ENCODE data around the gene RGL1.
A peak's percentile ranks its signal among the peaks of the same experiment; 100 is the strongest.
"Not testable (repeated sequence)": the region's sequence is repeated elsewhere in the genome, so short reads cannot be mapped to it uniquely, and the experiment has no call there.

RGL1 gene

GRCh38 chr1:183804916-183805841 lies at the start of gene RGL1:
Gene RGL1 (plus strand): TSS chr1:183805120. CDS start chr1:183805298, 178 bp downstream.
- DNase-seq (ENCODE audit: low spot score), result peak; percentile 46

GRCh38 chr1:183756326-183756725 lies 48.6 kb upstream of the RGL1 start:
- DNase-seq (ENCODE audit: low spot score), result no peak

- peak; percentile 28 for DNase-seq (ENCODE audit: low spot score)
These were observed 47.9 kb upstream of the RGL1 start for GRCh38 chr1:183757061-183757460.

- DNase-seq (ENCODE audit: low spot score), result no peak
These were observed 46.0 kb upstream of the RGL1 start for GRCh38 chr1:183758913-183759312.

GRCh38 chr1:183760661-183761060 lies 44.3 kb upstream of the RGL1 start:
- DNase-seq (ENCODE audit: low spot score), result no peak

GRCh38 chr1:183761871-183762270 lies 43.0 kb upstream of the RGL1 start:
- DNase-seq (ENCODE audit: low spot score), result no peak

GRCh38 chr1:183762856-183763255 lies 42.1 kb upstream of the RGL1 start:
- DNase-seq (ENCODE audit: low spot score), result not testable (repeated sequence)

GRCh38 chr1:183764981-183765380 lies 39.9 kb upstream of the RGL1 start:
- DNase-seq (ENCODE audit: low spot score), result no peak

- no peak for DNase-seq (ENCODE audit: low spot score)
These were observed 34.7 kb upstream of the RGL1 start for GRCh38 chr1:183769956-183770815.

GRCh38 chr1:183770816-183771128 lies 34.1 kb upstream of the RGL1 start:
- DNase-seq (ENCODE audit: low spot score), result no peak

GRCh38 chr1:183773482-183774274 lies 31.2 kb upstream of the RGL1 start:
- no peak for DNase-seq (ENCODE audit: low spot score)

GRCh38 chr1:183774938-183775337 lies 30.0 kb upstream of the RGL1 start:
- DNase-seq (ENCODE audit: low spot score), result no peak

- no peak for DNase-seq (ENCODE audit: low spot score)
These were observed 28.2 kb upstream of the RGL1 start for GRCh38 chr1:183776731-183777130.

GRCh38 chr1:183777328-183777727 lies 27.6 kb upstream of the RGL1 start:
- DNase-seq (ENCODE audit: low spot score), result no peak

GRCh38 chr1:183778045-183778444 lies 26.9 kb upstream of the RGL1 start:
- DNase-seq (ENCODE audit: low spot score), result no peak

GRCh38 chr1:183778568-183779433 lies 26.1 kb upstream of the RGL1 start:
- DNase-seq (ENCODE audit: low spot score), result no peak

GRCh38 chr1:183780159-183780558 lies 24.8 kb upstream of the RGL1 start:
- no peak for DNase-seq (ENCODE audit: low spot score)

- DNase-seq (ENCODE audit: low spot score), result no peak
These were observed 24.2 kb upstream of the RGL1 start for GRCh38 chr1:183780757-183781156.

GRCh38 chr1:183783342-183783741 lies 21.6 kb upstream of the RGL1 start:
- no peak for DNase-seq (ENCODE audit: low spot score)

GRCh38 chr1:183783767-183784637 lies 20.9 kb upstream of the RGL1 start:
- DNase-seq (ENCODE audit: low spot score), result no peak
